ENCODE data around the gene DOCK4. TPM values are rescaled to one million over a fixed set of nuclear protein-coding genes. Genes with fewer than 3 reads are reported as not detected.

DOCK4 gene
- total RNA-seq, 1 donor from 2014 or later = 60.3 TPM

DNA sequence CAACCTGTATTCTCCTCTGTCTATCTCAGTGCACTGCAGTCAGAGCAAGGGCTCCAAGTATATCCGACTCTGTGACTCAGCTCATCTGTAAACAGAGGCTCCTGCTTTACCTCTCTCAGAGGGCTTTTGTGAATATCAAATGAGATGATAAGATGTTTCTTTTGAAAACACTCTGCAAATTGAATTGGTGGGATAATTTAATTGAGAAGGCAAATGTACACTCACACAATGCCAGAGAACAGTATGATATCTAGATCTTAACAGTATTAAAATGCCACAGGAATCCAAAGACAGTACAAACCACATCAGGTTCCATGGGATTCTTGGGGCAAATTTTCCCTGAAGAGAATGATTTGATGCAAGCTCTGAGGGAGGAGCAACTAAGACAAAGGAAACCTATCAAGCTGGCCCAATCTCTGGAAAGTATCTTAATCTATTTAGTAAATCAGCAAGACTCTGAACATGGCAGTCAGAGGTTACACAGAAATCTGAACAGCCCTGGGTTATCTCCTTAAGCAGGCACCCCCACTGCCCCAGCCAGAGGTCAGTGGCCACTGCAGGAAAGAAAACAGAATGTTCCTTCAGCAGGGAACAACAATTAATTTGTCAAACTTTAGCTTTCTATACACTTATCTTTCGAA lies 45.9 kb downstream of the DOCK4 start:
- peaks cover 36% of the 10 kb centered on the region for H3K4me1 Mint-ChIP-seq (ENCODE audit: low read depth, unreplicated experiment)
- H3K4me3 Mint-ChIP-seq (ENCODE audit: unreplicated experiment) = no peak overlapping the region
- H3K27ac Mint-ChIP-seq (ENCODE audit: unreplicated experiment) = no peak overlapping the region
- DNase-seq = no peak
- no peaks in the 10 kb centered on the region for H3K36me3 Mint-ChIP-seq (ENCODE audit: unreplicated experiment)
- peaks cover 3% of the 10 kb centered on the region for H3K9me3 Mint-ChIP-seq (ENCODE audit: unreplicated experiment)
- no peak for TF ChIP-seq CTCF (IDR thresholded peaks at IDR 0.05; ENCODE audit: partially characterized antibody, unreplicated experiment)
- H3K27me3 Mint-ChIP-seq (ENCODE audit: unreplicated experiment) = no peaks in the 10 kb centered on the region

DNA sequence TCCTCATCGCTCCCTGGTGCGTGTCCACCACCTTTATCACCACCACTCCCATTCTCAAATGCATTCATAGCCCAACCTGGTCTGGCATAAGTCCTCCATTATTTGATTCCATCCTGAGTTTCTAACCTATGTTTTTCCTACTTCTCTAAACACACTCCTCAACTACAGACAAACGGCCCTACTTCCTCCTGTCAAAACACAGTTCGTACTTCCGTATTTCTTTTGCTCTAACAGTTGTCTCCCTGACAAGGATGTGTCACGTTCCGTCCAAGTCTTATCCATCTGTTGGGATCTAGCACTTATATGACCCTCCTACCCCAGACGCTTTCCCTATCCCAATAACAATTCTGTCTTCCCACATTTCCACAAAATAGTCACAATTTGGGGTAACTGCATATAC lies 46.8 kb downstream of the DOCK4 start:
- H3K4me1 Mint-ChIP-seq (ENCODE audit: low read depth, unreplicated experiment) = peaks cover 36% of the 10 kb centered on the region
- H3K36me3 Mint-ChIP-seq (ENCODE audit: unreplicated experiment) = no peaks in the 10 kb centered on the region
- no peak for TF ChIP-seq CTCF (IDR thresholded peaks at IDR 0.05; ENCODE audit: partially characterized antibody, unreplicated experiment)
- DNase-seq = no peak
- peak overlapping the region; percentile 62 for H3K27ac Mint-ChIP-seq (ENCODE audit: unreplicated experiment)
- H3K4me3 Mint-ChIP-seq (ENCODE audit: unreplicated experiment) = peak overlapping the region; percentile 1
- peaks cover 3% of the 10 kb centered on the region for H3K9me3 Mint-ChIP-seq (ENCODE audit: unreplicated experiment)
- H3K27me3 Mint-ChIP-seq (ENCODE audit: unreplicated experiment) = no peaks in the 10 kb centered on the region

DNA sequence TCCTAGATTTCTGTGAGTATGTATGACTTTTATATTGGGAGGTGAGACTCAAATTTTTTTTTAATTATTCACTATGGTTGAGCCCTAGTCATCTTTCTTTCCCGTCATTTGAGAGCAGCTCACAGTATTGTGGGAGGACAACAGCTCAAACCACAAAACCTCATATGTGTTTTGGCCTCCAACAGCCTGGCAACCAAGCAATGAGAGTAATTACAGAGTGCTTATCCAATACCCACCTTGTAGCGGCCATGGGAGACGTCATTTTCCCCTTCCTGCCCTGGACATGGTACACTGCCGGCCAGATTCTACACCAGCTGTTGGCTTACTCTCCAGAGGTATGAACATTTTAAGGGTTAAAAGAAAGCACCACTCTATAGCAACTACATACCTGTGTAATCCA lies 49.1 kb downstream of the DOCK4 start:
- H3K36me3 Mint-ChIP-seq (ENCODE audit: unreplicated experiment) = no peaks in the 10 kb centered on the region
- peaks cover 3% of the 10 kb centered on the region for H3K9me3 Mint-ChIP-seq (ENCODE audit: unreplicated experiment)
- no peak for DNase-seq
- no peak for TF ChIP-seq CTCF (IDR thresholded peaks at IDR 0.05; ENCODE audit: partially characterized antibody, unreplicated experiment)
- no peak overlapping the region for H3K4me3 Mint-ChIP-seq (ENCODE audit: unreplicated experiment)
- H3K4me1 Mint-ChIP-seq (ENCODE audit: low read depth, unreplicated experiment) = peaks cover 27% of the 10 kb centered on the region
- H3K27ac Mint-ChIP-seq (ENCODE audit: unreplicated experiment) = no peak overlapping the region
- no peaks in the 10 kb centered on the region for H3K27me3 Mint-ChIP-seq (ENCODE audit: unreplicated experiment)

DNA sequence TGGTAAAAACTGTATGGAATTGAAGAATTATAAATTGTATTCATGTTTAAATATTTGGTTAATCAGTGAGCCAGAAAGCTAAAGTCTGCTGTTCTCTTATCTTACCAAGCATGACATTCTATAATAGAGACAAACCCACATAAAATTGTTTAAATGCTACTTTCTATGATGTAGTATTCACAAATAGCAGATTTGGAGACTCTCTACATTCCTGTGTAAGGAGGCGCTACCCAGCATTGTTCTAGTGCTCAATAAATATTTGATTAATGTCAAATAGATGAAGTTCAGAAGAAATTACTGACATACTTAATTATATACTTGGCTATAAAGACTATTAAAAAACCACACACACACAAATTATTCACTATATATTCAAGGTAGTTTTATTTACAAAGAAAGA lies 49.8 kb downstream of the DOCK4 start:
- Mint-ChIP-seq H3K9me3 (ENCODE audit: unreplicated experiment) (peaks cover 3% of the 10 kb centered on the region), H3K27me3 (ENCODE audit: unreplicated experiment) (no peaks in the 10 kb centered on the region), H3K27ac (ENCODE audit: unreplicated experiment) (no peak overlapping the region), H3K4me3 (ENCODE audit: unreplicated experiment) (no peak overlapping the region), H3K36me3 (ENCODE audit: unreplicated experiment) (no peaks in the 10 kb centered on the region), H3K4me1 (ENCODE audit: low read depth, unreplicated experiment) (peaks cover 21% of the 10 kb centered on the region)
- DNase-seq = no peak
- TF ChIP-seq CTCF (IDR thresholded peaks at IDR 0.05; ENCODE audit: partially characterized antibody, unreplicated experiment) = no peak

DNA sequence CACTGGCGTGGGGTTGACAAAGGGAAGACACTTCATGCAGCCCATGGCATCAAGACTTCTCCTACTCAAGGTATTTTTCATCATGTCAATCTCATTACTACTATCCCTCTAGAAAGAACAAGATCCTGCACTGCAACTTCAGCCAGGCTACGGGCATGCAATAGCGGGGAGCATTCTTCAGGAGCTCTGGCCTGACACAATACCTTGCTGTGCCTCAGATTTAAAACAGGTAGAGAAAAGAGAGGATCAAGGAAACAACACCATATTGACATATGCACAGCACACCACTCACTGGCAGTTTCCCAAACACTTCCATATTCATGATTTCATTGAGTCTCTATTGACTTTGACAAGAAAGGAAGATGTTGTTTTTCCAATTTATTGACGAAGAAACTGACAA lies 51.5 kb downstream of the DOCK4 start:
- Mint-ChIP-seq H3K4me1 (ENCODE audit: low read depth, unreplicated experiment) (peaks cover 21% of the 10 kb centered on the region), H3K27ac (ENCODE audit: unreplicated experiment) (no peak overlapping the region), H3K9me3 (ENCODE audit: unreplicated experiment) (peaks cover 3% of the 10 kb centered on the region), H3K36me3 (ENCODE audit: unreplicated experiment) (no peaks in the 10 kb centered on the region), H3K4me3 (ENCODE audit: unreplicated experiment) (no peak overlapping the region), H3K27me3 (ENCODE audit: unreplicated experiment) (no peaks in the 10 kb centered on the region)
- no peak for TF ChIP-seq CTCF (IDR thresholded peaks at IDR 0.05; ENCODE audit: partially characterized antibody, unreplicated experiment)
- DNase-seq = no peak
